WTC11 (cell line): Measurements from ENCODE around the gene EP400. TPM values are rescaled to one million over a fixed set of nuclear protein-coding genes. Genes with fewer than 3 reads are reported as not detected.

Experiments
- ATAC-seq: fragments of 200-7000 bp; cut with Tn5 transposase; 2 replicates; pipeline ENCODE4 v1.10.0; 2021; ENCODE audit warnings: mild to moderate bottlenecking, moderate library complexity
- CTCF ChIA-PET: fragments of 300-600 bp; sonication (Branson Sonifier 250); formaldehyde crosslinking; loops from one replicate; lab custom pipeline; 2021; ENCODE audit warnings: antibody characterized with exemption; lab: Charles Lee
- POLR2A ChIA-PET: fragments of 350-600 bp; sonication (Branson Sonifier 250); formaldehyde crosslinking; loops from one replicate; lab custom pipeline; 2021; ENCODE audit warnings: antibody characterized with exemption; lab: Charles Lee
- DNase-seq: peaks from one replicate; pipeline ENCODE4 v3.0.0; 2021; ENCODE audit warnings: low spot score
- H3K27ac Mint-ChIP-seq: 2 replicates; pipeline ENCODE4 v1.8.0; 2021; ENCODE audit warnings: mixed read lengths
- H3K27me3 Mint-ChIP-seq: 2 replicates; pipeline ENCODE4 v1.8.0; 2021; ENCODE audit warnings: low read depth, mild to moderate bottlenecking, moderate library complexity, mixed read lengths
- H3K36me3 Mint-ChIP-seq: 2 replicates; pipeline ENCODE4 v1.8.0; 2021; ENCODE audit warnings: mixed read lengths
- H3K4me1 Mint-ChIP-seq: 2 replicates; pipeline ENCODE4 v1.8.0; 2022; ENCODE audit warnings: mixed read lengths
- H3K4me3 Mint-ChIP-seq: 2 replicates; pipeline ENCODE4 v1.8.0; 2021; ENCODE audit warnings: mild to moderate bottlenecking, moderate library complexity, mixed read lengths
- H3K9me3 Mint-ChIP-seq: 2 replicates; pipeline ENCODE4 v1.8.0; 2021; ENCODE audit warnings: mixed read lengths
- ARID4B ChIP-seq: sonication (generic); formaldehyde crosslinking; IDR thresholded peaks from 2 replicates; pipeline ENCODE4 v1.8.0; 2023; ENCODE audit warnings: missing genetic modification reagents, mild to moderate bottlenecking, borderline replicate concordance
- ATF2 ChIP-seq: sonication (generic); formaldehyde crosslinking; IDR thresholded peaks from 2 replicates; pipeline ENCODE4 v1.8.1; 2022; ENCODE audit warnings: low read depth, missing genetic modification reagents, borderline replicate concordance
- ESRRA ChIP-seq: sonication (generic); formaldehyde crosslinking; IDR thresholded peaks from 2 replicates; pipeline ENCODE4 v1.8.1; 2022; ENCODE audit warnings: mild to moderate bottlenecking, missing genetic modification reagents, borderline replicate concordance
- ETV6 ChIP-seq: sonication (generic); formaldehyde crosslinking; IDR thresholded peaks from 2 replicates; pipeline ENCODE4 v1.8.1; 2022; ENCODE audit warnings: mild to moderate bottlenecking, missing genetic modification reagents
- FOXJ3 ChIP-seq: sonication (generic); formaldehyde crosslinking; IDR thresholded peaks from 2 replicates; pipeline ENCODE4 v1.9.0; 2021; ENCODE audit warnings: missing genetic modification reagents, mild to moderate bottlenecking, borderline replicate concordance
- KAT7 ChIP-seq: sonication (generic); formaldehyde crosslinking; IDR thresholded peaks from 2 replicates; pipeline ENCODE4 v1.8.1; 2023; ENCODE audit warnings: missing genetic modification reagents, mild to moderate bottlenecking, borderline replicate concordance
- NFE2L1 ChIP-seq: sonication (generic); formaldehyde crosslinking; IDR thresholded peaks from 2 replicates; pipeline ENCODE4 v1.8.1; 2023; ENCODE audit warnings: missing genetic modification reagents
- NFYB ChIP-seq: sonication (generic); formaldehyde crosslinking; conservative IDR thresholded peaks from 2 replicates; pipeline ENCODE4 v1.8.0; 2022; ENCODE audit warnings: low read depth, missing genetic modification reagents
- STAT6 ChIP-seq: sonication (generic); formaldehyde crosslinking; conservative IDR thresholded peaks from 2 replicates; pipeline ENCODE4 v1.8.1; 2023; ENCODE audit warnings: mild to moderate bottlenecking, low read depth, missing genetic modification reagents, moderate library complexity
- TEAD4 ChIP-seq: sonication (generic); formaldehyde crosslinking; IDR thresholded peaks from 2 replicates; pipeline ENCODE4 v1.8.0; 2022; ENCODE audit warnings: mild to moderate bottlenecking, missing genetic modification reagents
- ZNF138 ChIP-seq: sonication (generic); formaldehyde crosslinking; conservative IDR thresholded peaks from 2 replicates; pipeline ENCODE4 v1.8.1; 2022; ENCODE audit warnings: mild to moderate bottlenecking, moderate library complexity, missing genetic modification reagents
- ZNF532 ChIP-seq: fragments of 250-450 bp; sonication (Bioruptor Pico); IDR thresholded peaks from 2 replicates; pipeline ENCODE4 v1.9.0; 2021; ENCODE audit warnings: mild to moderate bottlenecking, borderline replicate concordance
- total RNA-seq: library from RNA; stranded (reverse); gene quantifications from 3 replicates; pipeline ENCODE4 v1.2.3, GENCODE V29; 2021
- TF ChIP-seq, protein P1 (sequence below): fragments of 250-450 bp; sonication (Bioruptor Pico); IDR thresholded peaks from 2 replicates; pipeline ENCODE4 v1.9.0; 2021; ENCODE audit warnings: mild to moderate bottlenecking
- TF ChIP-seq, protein P2 (sequence below): sonication (generic); formaldehyde crosslinking; IDR thresholded peaks from 2 replicates; pipeline ENCODE4 v1.8.0; 2022; ENCODE audit warnings: mild to moderate bottlenecking, missing genetic modification reagents
- TF ChIP-seq, protein P3 (sequence below): fragments of 200-600 bp; IDR thresholded peaks from 2 replicates; pipeline ENCODE4 v1.8.0; 2022; ENCODE audit warnings: antibody characterized with exemption
- TF ChIP-seq, protein P4 (sequence below): sonication (generic); formaldehyde crosslinking; IDR thresholded peaks from 2 replicates; pipeline ENCODE4 v1.8.1; 2022; ENCODE audit warnings: mild to moderate bottlenecking, missing genetic modification reagents, moderate library complexity, borderline replicate concordance

Gene EP400
- total RNA-seq, 1 experiment from 2014 or later, result 75.8 TPM

GRCh38 chr12:132109741-132110140, 160.0 kb downstream of the EP400 start:
- TF ChIP-seq NFE2L1 (CRISPR knock-in tag) (no peak), STAT6 (CRISPR knock-in tag) (no peak), ATF2 (no peak), ZNF138 (CRISPR knock-in tag) (no peak), TEAD4 (no peak), KAT7 (CRISPR knock-in tag) (no peak), ZNF532 (CRISPR knock-in tag) (no peak), NFYB (no peak)
- TF ChIP-seq, protein P1, sequence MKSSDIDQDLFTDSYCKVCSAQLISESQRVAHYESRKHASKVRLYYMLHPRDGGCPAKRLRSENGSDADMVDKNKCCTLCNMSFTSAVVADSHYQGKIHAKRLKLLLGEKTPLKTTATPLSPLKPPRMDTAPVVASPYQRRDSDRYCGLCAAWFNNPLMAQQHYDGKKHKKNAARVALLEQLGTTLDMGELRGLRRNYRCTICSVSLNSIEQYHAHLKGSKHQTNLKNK (CRISPR knock-in tag), result no peak
- TF ChIP-seq, protein P2, sequence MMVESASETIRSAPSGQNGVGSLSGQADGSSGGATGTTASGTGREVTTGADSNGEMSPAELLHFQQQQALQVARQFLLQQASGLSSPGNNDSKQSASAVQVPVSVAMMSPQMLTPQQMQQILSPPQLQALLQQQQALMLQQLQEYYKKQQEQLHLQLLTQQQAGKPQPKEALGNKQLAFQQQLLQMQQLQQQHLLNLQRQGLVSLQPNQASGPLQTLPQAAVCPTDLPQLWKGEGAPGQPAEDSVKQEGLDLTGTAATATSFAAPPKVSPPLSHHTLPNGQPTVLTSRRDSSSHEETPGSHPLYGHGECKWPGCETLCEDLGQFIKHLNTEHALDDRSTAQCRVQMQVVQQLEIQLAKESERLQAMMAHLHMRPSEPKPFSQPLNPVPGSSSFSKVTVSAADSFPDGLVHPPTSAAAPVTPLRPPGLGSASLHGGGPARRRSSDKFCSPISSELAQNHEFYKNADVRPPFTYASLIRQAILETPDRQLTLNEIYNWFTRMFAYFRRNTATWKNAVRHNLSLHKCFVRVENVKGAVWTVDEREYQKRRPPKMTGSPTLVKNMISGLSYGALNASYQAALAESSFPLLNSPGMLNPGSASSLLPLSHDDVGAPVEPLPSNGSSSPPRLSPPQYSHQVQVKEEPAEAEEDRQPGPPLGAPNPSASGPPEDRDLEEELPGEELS, result no peak
- TF ChIP-seq, protein P3, sequence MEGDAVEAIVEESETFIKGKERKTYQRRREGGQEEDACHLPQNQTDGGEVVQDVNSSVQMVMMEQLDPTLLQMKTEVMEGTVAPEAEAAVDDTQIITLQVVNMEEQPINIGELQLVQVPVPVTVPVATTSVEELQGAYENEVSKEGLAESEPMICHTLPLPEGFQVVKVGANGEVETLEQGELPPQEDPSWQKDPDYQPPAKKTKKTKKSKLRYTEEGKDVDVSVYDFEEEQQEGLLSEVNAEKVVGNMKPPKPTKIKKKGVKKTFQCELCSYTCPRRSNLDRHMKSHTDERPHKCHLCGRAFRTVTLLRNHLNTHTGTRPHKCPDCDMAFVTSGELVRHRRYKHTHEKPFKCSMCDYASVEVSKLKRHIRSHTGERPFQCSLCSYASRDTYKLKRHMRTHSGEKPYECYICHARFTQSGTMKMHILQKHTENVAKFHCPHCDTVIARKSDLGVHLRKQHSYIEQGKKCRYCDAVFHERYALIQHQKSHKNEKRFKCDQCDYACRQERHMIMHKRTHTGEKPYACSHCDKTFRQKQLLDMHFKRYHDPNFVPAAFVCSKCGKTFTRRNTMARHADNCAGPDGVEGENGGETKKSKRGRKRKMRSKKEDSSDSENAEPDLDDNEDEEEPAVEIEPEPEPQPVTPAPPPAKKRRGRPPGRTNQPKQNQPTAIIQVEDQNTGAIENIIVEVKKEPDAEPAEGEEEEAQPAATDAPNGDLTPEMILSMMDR, result no peak
- TF ChIP-seq, all 79 proteins: peak for 0
- Mint-ChIP-seq H3K4me3 (no peak overlapping the region), H3K9me3 (no peaks in the 10 kb centered on the region), H3K4me1 (no peaks in the 10 kb centered on the region; the same call in 1 of the 2 replicates), H3K27ac (no peak overlapping the region), H3K27me3 (no peaks in the 10 kb centered on the region), H3K36me3 (peaks cover 39% of the 10 kb centered on the region)
- DNase-seq (no peak), ATAC-seq (no peak)
- CTCF ChIA-PET, result no interaction called here
- POLR2A ChIA-PET, result no interaction called here

GRCh38 chr12:132110677-132111076, 160.9 kb downstream of the EP400 start:
- ChIA-PET POLR2A (no interaction called here), CTCF (no interaction called here)
- Mint-ChIP-seq H3K27me3 (no peaks in the 10 kb centered on the region), H3K4me1 (no peaks in the 10 kb centered on the region; the same call in 1 of the 2 replicates), H3K9me3 (no peaks in the 10 kb centered on the region), H3K27ac (no peak overlapping the region), H3K36me3 (peaks cover 37% of the 10 kb centered on the region), H3K4me3 (no peak overlapping the region)
- DNase-seq (no peak), ATAC-seq (no peak)
- TF ChIP-seq ETV6 (CRISPR knock-in tag) (no peak), ESRRA (CRISPR knock-in tag) (no peak), ARID4B (no peak), KAT7 (CRISPR knock-in tag) (no peak), FOXJ3 (CRISPR knock-in tag) (no peak)
- TF ChIP-seq, protein P4, sequence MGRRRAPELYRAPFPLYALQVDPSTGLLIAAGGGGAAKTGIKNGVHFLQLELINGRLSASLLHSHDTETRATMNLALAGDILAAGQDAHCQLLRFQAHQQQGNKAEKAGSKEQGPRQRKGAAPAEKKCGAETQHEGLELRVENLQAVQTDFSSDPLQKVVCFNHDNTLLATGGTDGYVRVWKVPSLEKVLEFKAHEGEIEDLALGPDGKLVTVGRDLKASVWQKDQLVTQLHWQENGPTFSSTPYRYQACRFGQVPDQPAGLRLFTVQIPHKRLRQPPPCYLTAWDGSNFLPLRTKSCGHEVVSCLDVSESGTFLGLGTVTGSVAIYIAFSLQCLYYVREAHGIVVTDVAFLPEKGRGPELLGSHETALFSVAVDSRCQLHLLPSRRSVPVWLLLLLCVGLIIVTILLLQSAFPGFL (CRISPR knock-in tag), result no peak
